HepG2 (cell line): ENCODE results near the gene KLF15. TPM values are rescaled to one million over a fixed set of nuclear protein-coding genes. Genes with fewer than 3 reads are reported as not detected.
A peak's percentile ranks its signal among the peaks of the same experiment; 100 is the strongest.

Experiments used
- KMT2B ChIP-seq: IDR thresholded peaks from 2 replicates; pipeline ENCODE4 v1.6.1; 2016; ENCODE audit warnings: missing genetic modification reagents, missing compliant biosample characterization
- NCOA1 ChIP-seq: sonication (generic); formaldehyde crosslinking; IDR thresholded peaks from 2 replicates; pipeline ENCODE4 v1.9.0; 2021; ENCODE audit warnings: missing genetic modification reagents
- NFYC ChIP-seq: IDR thresholded peaks from 2 replicates; pipeline ENCODE4 v1.6.1; 2016; ENCODE audit warnings: missing genetic modification reagents, missing compliant biosample characterization
- PBX3 ChIP-seq: sonication (generic); formaldehyde crosslinking; IDR thresholded peaks from 2 replicates; pipeline ENCODE4 v1.8.1; 2023; ENCODE audit warnings: missing genetic modification reagents, inconsistent platforms, borderline replicate concordance
- RFX3 ChIP-seq: IDR thresholded peaks from 2 replicates; pipeline ENCODE4 v1.6.1; 2016; ENCODE audit warnings: missing biosample characterization, missing genetic modification reagents
- SMYD3 ChIP-seq: sonication (generic); formaldehyde crosslinking; IDR thresholded peaks from 2 replicates; pipeline ENCODE4 v1.8.1; 2023; ENCODE audit warnings: mild to moderate bottlenecking, missing genetic modification reagents
- THRA ChIP-seq: sonication (generic); formaldehyde crosslinking; IDR thresholded peaks from 2 replicates; pipeline ENCODE4 v1.4.0; 2020; ENCODE audit warnings: missing genetic modification reagents, borderline replicate concordance
- UBTF ChIP-seq: sonication (generic); formaldehyde crosslinking; IDR thresholded peaks from 2 replicates; pipeline ENCODE4 v1.4.0; 2020; ENCODE audit warnings: mild to moderate bottlenecking, missing genetic modification reagents
- ZBTB37 ChIP-seq: sonication (generic); formaldehyde crosslinking; IDR thresholded peaks from 2 replicates; pipeline ENCODE4 v1.4.0; 2020; ENCODE audit warnings: mild to moderate bottlenecking, missing genetic modification reagents
- ZBTB39 ChIP-seq: sonication (generic); formaldehyde crosslinking; IDR thresholded peaks from 2 replicates; pipeline ENCODE4 v1.5.0; 2020; ENCODE audit warnings: missing genetic modification reagents
- ZNF407 ChIP-seq: sonication (generic); formaldehyde crosslinking; IDR thresholded peaks from one replicate; pipeline ENCODE4 v1.5.1; 2020; ENCODE audit warnings: mild to moderate bottlenecking, missing genetic modification reagents; ENCODE audit errors: not compliant biosample characterization
- polyA plus RNA-seq, 8 experiments: library from polyadenylated mRNA; depleted of rRNA in 3 of 8; stranded (reverse) in 7 of 8; unstranded in 1 of 8; fragments of >200 nt; fragmentation: Illumina TruSeq in 4 of 8; extraction: Trizol in 4 of 8; gene quantifications; 2 replicates each; pipeline versions ENCODE4 v1.2.1 to v1.2.3, GENCODE V29; 2011 to 2016; ENCODE audit warnings: low read depth in 4 of 8, missing spikeins in 1 of 8, mixed read lengths in 1 of 8; ENCODE audit not compliant: insufficient read depth in 1 of 8
- total RNA-seq, 5 experiments: library from RNA; depleted of rRNA; stranded (reverse); fragments of >200 nt; fragmentation: Illumina TruSeq; extraction: Trizol; gene quantifications; 2 replicates each; pipeline ENCODE4 v1.2.3, GENCODE V29; 2016; ENCODE audit warnings: low read depth in 1 of 5

Gene KLF15
- total and polyA plus RNA-seq, 2 of the 13 experiments (the other 11 are each of a cell fraction or from before 2014, with no cell fraction given): 7.1 to 7.8 TPM

GRCh38 chr3:126389112-126389793 lies 32.0 kb upstream of the KLF15 start (continued):
- TF ChIP-seq ZNF407 (peak; percentile 82), NFYC (CRISPR knock-in tag) (no peak), ZBTB39 (no peak), SMYD3 (no peak), UBTF (CRISPR knock-in tag) (peak; percentile 90), ZBTB37 (CRISPR knock-in tag) (no peak), THRA (CRISPR knock-in tag) (no peak), KMT2B (CRISPR knock-in tag) (no peak), RFX3 (CRISPR knock-in tag) (no peak; the same call in 1 of the 2 replicates), PBX3 (CRISPR knock-in tag) (no peak), NCOA1 (no peak)
